Measurements from ENCODE around the gene PRR35.

The PRR35 gene

DNA sequence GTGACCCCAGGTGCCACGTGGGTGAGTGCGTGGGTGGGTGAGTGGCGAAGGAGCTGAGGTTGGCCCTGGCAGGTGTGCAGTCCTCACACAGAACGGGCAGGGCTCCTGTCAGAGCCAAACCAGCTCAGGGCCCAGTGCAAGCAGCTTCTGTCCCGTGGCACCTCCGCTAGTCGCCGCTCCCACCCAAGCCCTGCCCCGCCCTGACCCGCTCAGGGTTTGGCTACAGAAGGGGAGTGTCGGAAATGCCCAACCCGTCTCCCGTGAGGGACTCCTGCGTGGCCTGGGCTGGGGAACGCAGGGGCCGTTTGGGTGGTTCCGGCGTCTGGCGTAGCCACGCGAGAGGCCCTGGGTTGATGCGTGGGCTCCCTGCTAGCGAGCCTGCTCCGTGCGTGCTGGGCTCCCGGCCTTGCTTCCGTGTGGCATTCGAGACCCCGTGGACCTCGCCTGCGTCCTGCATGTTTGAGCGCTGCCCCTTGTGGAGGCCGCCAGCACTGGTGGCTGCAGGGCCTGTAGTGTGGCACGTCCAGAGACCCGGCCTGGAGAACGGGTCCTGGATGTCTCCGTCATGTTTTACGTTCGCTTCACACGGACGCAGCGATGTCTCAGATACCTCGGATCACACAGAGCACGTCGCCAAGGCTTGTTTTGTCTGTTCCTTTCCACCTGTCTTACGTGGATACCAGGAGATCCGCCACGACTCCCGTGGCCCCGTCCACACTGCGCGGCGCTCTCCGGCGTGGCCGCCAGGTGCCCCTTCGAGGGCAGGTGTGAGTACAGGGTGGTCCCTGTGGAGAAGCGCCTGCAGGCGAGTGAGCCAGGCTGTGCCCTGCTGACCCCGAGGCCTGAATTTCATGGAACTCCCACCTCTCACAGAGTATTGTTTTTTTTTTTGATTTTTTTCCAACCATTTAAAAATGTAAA lies 22.5 kb upstream of the PRR35 start:
- H3F3A ChIP-seq (ENCODE audit: control insufficient read depth, insufficient read depth): no peaks in the 10 kb centered on the region
- no peak overlapping the region for H3K4me3 ChIP-seq (ENCODE audit: low read length)
- no peaks in the 10 kb centered on the region for H3K27me3 ChIP-seq (ENCODE audit: control insufficient read depth, low read length)
- H3K36me3 ChIP-seq (ENCODE audit: control insufficient read depth, low read length): peaks cover 43% of the 10 kb centered on the region; the same call in 1 of the 2 replicates
- H3K4me1 ChIP-seq (ENCODE audit: control insufficient read depth, low read length): no peaks in the 10 kb centered on the region
- H3K27ac ChIP-seq (ENCODE audit: low read depth, low read length): no peak overlapping the region
- no peaks in the 10 kb centered on the region for H3K9me3 ChIP-seq (ENCODE audit: control insufficient read depth, insufficient read depth, low read length)
- TF ChIP-seq, protein P1, sequence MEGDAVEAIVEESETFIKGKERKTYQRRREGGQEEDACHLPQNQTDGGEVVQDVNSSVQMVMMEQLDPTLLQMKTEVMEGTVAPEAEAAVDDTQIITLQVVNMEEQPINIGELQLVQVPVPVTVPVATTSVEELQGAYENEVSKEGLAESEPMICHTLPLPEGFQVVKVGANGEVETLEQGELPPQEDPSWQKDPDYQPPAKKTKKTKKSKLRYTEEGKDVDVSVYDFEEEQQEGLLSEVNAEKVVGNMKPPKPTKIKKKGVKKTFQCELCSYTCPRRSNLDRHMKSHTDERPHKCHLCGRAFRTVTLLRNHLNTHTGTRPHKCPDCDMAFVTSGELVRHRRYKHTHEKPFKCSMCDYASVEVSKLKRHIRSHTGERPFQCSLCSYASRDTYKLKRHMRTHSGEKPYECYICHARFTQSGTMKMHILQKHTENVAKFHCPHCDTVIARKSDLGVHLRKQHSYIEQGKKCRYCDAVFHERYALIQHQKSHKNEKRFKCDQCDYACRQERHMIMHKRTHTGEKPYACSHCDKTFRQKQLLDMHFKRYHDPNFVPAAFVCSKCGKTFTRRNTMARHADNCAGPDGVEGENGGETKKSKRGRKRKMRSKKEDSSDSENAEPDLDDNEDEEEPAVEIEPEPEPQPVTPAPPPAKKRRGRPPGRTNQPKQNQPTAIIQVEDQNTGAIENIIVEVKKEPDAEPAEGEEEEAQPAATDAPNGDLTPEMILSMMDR (IDR thresholded peaks at IDR 0.05; ENCODE audit: low read depth, low read length, poor library complexity, severe bottlenecking): peak; percentile 31
- TF ChIP-seq EZH2phosphoT487 (IDR thresholded peaks at IDR 0.05; ENCODE audit: borderline replicate concordance, low read length): no peak
- H3K9me2 ChIP-seq (replicated peaks; ENCODE audit: control insufficient read depth, low read length): no peaks in the 10 kb centered on the region
- H3K4me2 ChIP-seq (ENCODE audit: low read length): no peak overlapping the region
- H4K20me1 ChIP-seq (ENCODE audit: control insufficient read depth, insufficient read depth, low read depth, low read length): no peaks in the 10 kb centered on the region
- peaks cover 98% of the 10 kb centered on the region for H3K79me2 ChIP-seq (ENCODE audit: control insufficient read depth, low read length)

DNA sequence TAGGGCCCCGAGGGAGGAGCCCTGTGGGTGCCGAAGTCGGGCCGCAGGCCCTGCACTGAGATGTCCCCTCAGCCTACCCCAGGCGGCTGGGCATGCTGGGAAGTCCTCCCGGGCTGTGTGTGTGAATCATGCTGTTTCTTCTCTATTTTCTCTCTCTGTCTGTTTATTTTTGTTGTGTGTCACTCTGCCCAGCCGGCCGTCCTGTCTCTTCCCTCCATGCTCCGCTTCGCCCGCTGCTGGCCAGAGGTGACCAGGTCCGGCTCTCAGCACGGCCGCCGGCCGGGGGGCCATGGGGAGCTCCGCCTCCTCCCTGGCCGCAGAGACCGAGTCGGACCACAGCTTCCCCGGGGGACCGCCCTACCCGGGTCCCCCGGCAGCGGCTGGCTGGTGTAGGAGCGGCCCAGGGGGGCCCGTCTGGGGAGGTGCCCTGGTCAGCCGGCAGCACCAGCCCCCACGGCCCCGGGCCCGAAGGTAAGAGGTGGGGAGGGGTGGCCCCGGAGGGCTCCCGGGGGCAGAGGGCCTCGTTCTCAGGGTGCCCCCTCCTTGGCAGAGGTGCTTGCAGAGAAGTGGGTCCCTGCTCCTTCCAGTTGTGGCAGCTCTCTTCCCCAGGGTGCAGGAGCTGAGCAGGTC lies 20.2 kb upstream of the PRR35 start:
- TF ChIP-seq, protein P1 (IDR thresholded peaks at IDR 0.05; ENCODE audit: low read depth, low read length, poor library complexity, severe bottlenecking): no peak
- no peak for TF ChIP-seq EZH2phosphoT487 (IDR thresholded peaks at IDR 0.05; ENCODE audit: borderline replicate concordance, low read length)
- Histone ChIP-seq H3K9me2 (replicated peaks; ENCODE audit: control insufficient read depth, low read length) (no peaks in the 10 kb centered on the region), H3K4me3 (ENCODE audit: low read length) (no peak overlapping the region), H3K4me1 (ENCODE audit: control insufficient read depth, low read length) (no peaks in the 10 kb centered on the region), H3K36me3 (ENCODE audit: control insufficient read depth, low read length) (peaks cover 37% of the 10 kb centered on the region; the same call in 1 of the 2 replicates), H3K9me3 (ENCODE audit: control insufficient read depth, insufficient read depth, low read length) (no peaks in the 10 kb centered on the region), H3K4me2 (ENCODE audit: low read length) (no peak overlapping the region), H3K79me2 (ENCODE audit: control insufficient read depth, low read length) (peaks cover 96% of the 10 kb centered on the region), H3K27me3 (ENCODE audit: control insufficient read depth, low read length) (no peaks in the 10 kb centered on the region), H3K27ac (ENCODE audit: low read depth, low read length) (no peak overlapping the region), H3F3A (ENCODE audit: control insufficient read depth, insufficient read depth) (no peaks in the 10 kb centered on the region), H4K20me1 (ENCODE audit: control insufficient read depth, insufficient read depth, low read depth, low read length) (no peaks in the 10 kb centered on the region)

DNA sequence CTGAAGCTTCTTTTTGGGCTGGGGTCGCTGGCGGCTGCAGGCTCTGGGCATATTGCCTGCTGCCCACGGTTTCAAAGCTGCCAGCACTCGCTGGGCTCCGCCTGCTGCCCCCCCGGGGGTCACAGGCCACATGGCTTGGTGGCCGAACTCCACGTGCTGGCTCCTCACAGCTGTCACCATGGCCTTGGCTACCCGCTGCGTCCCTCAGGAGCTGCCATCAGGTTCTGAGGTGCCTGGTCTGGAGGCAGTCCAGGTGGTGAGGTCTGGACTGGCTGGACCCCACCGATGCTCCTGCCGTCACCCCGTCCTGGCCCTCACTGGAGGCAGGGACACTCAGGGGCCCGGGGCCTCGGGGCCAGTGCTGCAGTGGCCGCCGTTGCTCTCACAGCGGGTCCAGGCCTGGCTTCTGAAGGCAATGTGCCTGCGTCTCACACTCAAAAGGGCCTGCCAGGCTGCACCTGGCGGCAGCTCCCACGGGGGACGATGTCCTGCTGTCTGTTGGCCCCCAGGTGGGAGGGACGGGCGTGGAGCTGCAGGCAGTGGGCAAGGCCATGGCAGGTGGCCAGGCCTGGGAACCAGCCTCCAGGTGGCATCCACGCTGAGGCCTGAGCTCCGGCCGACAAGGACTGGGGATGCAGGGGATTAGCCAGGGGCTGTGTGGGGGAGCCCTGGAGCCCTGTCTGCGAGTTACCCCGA lies 19.4 kb upstream of the PRR35 start:
- Histone ChIP-seq H3K9me3 (ENCODE audit: control insufficient read depth, insufficient read depth, low read length) (no peaks in the 10 kb centered on the region), H3K4me2 (ENCODE audit: low read length) (no peak overlapping the region), H3K27ac (ENCODE audit: low read depth, low read length) (no peak overlapping the region), H4K20me1 (ENCODE audit: control insufficient read depth, insufficient read depth, low read depth, low read length) (no peaks in the 10 kb centered on the region), H3F3A (ENCODE audit: control insufficient read depth, insufficient read depth) (no peaks in the 10 kb centered on the region), H3K9me2 (replicated peaks; ENCODE audit: control insufficient read depth, low read length) (no peaks in the 10 kb centered on the region), H3K4me3 (ENCODE audit: low read length) (no peak overlapping the region), H3K79me2 (ENCODE audit: control insufficient read depth, low read length) (peaks cover 96% of the 10 kb centered on the region), H3K4me1 (ENCODE audit: control insufficient read depth, low read length) (no peaks in the 10 kb centered on the region), H3K27me3 (ENCODE audit: control insufficient read depth, low read length) (no peaks in the 10 kb centered on the region), H3K36me3 (ENCODE audit: control insufficient read depth, low read length) (peaks cover 31% of the 10 kb centered on the region; the same call in 1 of the 2 replicates)
- TF ChIP-seq, protein P1 (IDR thresholded peaks at IDR 0.05; ENCODE audit: low read depth, low read length, poor library complexity, severe bottlenecking): no peak
- no peak for TF ChIP-seq EZH2phosphoT487 (IDR thresholded peaks at IDR 0.05; ENCODE audit: borderline replicate concordance, low read length)

All from DOHH2 (cell line).